SK-N-MC (cell line): ENCODE measurements around the gene SEMA5A.

Source experiments
- EZH2 ChIP-seq: fragments of 200-600 bp; sonication (generic); IDR thresholded peaks from one replicate; pipeline ENCODE4 v1.6.1; 2017; ENCODE audit warnings: antibody characterized with exemption
- FOXP2 ChIP-seq: optimal IDR thresholded peaks from 2 replicates; pipeline ENCODE3; 2011; ENCODE audit warnings: mild to moderate bottlenecking, moderate library complexity; ENCODE audit not compliant: insufficient read depth; ENCODE audit errors: extremely low read length, control extremely low read depth
- POLR2AphosphoS5 ChIP-seq: IDR thresholded peaks from 2 replicates; pipeline ENCODE4 v1.6.1; 2012; ENCODE audit warnings: mild to moderate bottlenecking, low read depth, low read length, borderline replicate concordance

- no peak for TF ChIP-seq EZH2
- TF ChIP-seq POLR2AphosphoS5 = no peak
- no peak for TF ChIP-seq FOXP2
Observed at GRCh38 chr5:9125852-9126251, 420.0 kb downstream of the SEMA5A start.
